GM21390 (cell line): ENCODE results near the gene RPL19.

Experiments used
- ATAC-seq: cut with Tn5 transposase; IDR thresholded peaks from one replicate; pipeline ENCODE4 v1.9.1; 2021; ENCODE audit not compliant: unreplicated experiment

RPL19 gene

GRCh38 chr17:39223907-39224777 is 24.1 kb downstream of the RPL19 start:
- ATAC-seq = no peak

DNA sequence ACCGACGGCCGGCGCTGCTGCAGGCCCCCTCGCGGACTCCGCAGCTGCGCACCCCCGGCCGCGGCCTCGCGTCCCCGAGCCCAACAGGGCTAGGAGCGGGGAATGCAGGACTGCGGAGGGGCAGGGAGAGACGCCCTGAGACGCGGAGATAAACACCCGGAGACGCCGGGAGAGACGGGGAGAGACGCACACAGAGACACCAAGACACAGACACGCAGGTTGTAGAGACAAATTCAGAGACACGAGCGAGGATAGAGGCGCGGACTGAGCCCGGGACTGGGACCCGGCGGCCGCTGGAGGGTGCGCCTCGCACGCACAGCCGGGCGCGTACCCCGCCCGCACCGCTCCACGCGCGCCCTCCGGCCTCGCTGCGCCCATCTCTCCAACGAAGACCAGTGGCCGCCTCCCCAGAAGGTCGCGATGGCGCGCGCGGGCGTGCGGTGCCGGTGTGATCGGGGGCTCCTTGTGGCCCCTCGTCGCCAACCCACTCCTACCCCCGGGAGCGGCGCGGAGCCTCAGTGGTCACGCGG is 24.8 kb downstream of the RPL19 start:
- no peak for ATAC-seq

DNA sequence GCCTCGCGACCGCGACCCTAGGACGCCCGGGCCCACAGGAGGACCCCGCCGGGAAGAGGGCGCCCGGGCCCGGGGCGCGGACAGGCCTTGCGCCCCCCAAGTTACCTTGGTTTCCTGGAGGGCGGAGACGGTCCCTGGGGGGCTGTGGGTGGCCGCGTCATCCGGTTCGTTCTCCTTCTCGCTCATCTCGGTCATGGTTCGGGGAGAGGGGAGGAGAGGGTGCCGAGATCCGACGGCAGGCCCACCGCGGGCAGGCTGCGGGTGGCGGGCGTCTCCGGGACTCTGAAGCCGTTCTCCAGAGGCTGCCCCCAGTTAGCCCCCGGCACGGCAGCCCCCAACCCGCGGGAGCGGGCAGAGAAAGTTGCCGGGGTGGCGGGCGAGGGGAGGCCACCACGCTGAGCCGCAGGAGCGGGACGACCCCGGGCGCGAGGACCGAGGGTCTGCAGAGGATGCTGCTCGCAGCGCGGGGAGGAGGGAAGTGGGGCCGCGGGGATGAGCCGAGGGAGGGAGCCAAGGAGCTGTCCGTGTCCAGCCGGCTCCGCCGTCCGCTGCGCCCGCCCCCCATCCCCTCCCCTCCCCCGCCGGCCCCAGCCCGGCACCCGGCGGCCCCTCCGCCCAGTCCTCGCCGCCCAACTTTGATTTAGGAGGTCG is 25.4 kb downstream of the RPL19 start, which contains the start of gene STAC2:
Gene STAC2 (minus strand): TSS at position 638 of the 651 bp plus-strand sequence. CDS start 443 bp downstream, at position 195.
- no peak for ATAC-seq

GRCh38 chr17:39225959-39226683 is 26.0 kb downstream of the RPL19 start:
- no peak for ATAC-seq

GRCh38 chr17:39227364-39227919 is 27.4 kb downstream of the RPL19 start:
- no peak for ATAC-seq

- ATAC-seq = no peak
Observed at GRCh38 chr17:39229274-39229913, 29.3 kb downstream of the RPL19 start.

GRCh38 chr17:39230361-39230760 is 30.3 kb downstream of the RPL19 start:
- no peak for ATAC-seq

DNA sequence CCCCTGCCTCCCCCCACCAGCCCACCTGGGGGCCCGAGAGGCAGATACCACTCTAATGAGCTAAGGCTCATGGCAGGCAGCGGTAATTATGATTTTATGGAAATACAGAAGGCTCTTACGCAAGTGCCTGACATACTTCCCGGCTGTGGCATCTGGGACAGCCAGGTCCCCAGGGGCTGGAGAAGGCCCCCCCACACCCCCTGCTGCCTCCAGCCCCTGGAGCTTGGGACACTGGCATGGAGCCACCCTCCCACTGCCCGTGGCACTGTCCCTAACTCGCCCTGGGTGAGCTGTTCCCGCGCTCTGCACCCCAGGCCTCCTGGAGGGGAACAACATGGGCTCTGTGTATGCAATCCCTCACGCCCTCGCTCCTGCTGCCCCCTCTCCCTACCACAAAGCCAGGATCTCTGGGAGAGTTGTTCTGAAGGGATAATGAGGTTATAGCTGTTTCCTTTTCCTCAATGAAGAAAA is 31.0 kb downstream of the RPL19 start:
- ATAC-seq = no peak

DNA sequence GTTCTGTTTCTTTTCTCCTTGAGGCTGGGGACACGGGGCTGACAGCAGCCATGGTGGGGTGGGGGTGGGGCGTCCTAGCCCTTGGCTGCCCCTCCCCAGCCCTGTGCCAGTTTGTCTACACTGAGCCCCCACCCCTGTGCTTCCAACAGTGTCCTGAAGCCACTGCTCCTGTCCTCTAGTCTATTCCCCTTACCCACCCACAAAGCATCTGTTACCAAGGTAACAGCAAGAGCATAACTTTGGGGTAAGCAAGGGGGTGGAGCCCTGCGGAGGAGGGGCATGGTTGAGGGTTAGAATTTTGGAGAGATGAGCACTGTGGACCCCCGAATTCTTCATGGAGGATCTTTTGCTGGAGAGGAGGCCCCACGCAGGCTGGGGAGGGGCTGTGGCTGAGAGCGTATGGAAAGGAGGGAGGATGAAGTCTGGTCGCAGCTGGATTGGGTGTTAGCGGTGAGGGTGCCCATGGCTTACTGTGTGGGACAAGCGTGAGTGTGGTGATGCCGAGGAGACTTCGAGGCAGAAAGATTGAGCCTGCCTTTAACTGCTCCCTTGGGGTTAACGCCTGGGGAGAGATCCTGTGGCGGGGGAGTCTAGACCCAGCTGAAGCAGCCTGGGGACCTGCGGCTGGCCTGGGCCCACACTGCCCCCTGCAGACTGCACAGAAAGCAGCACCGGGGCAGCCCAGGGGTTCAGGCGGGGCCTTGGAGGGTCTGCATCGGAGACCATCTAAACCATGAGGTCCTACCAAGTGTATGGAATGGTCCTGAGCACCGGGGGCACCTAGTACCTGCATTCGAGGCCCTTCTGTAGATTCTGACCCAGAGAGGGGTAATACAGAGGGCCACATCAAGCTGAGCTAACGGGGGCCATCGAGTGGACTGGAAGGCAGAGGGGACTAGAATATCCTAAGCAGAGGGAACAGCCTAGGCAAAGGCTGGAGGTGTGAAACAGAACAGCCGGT is 31.8 kb downstream of the RPL19 start:
- no peak for ATAC-seq

DNA sequence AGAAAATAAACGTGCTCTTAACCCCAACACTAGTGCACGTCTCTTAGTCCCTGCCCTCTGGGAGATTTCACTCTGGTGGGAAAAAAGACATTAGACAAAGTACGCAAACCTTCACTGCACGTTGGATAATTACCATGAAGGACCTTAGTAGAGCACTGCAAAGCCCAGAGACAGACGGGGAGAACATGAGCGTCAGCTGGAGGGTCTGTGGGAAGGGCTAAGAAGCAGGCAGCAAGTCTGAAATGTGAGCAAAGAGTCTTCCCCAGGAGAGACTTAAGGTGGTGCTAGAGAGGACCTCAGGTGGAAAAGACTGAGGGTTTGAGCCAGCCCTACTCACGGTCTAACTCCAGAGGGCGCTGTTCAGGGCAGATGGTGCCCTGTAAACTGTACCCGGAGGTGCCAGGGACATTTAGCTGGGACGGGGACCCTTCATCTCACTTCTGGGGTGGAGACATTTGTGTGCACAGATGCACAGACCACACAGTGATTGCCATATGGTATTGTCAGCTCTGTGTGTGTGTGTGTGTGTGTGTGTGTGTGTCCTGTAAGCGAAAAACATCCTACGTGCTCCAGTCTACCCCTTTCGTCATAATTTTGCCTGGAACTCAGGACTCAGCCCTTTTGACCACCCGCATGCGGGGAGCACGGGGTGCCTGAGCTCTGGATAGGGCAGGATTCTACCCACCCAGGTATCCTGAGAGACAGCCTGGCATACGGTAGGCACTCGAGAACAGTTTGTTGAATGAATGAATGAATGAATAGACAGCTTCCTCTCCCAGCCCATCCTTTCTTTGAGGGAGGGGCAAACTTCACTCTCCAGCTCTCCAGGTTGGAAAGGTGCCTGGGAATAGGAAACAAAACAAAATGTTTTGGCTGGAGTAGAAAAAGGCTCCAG is 35.7 kb downstream of the RPL19 start:
- no peak for ATAC-seq

GRCh38 chr17:39236450-39236927 is 36.4 kb downstream of the RPL19 start:
- no peak for ATAC-seq

DNA sequence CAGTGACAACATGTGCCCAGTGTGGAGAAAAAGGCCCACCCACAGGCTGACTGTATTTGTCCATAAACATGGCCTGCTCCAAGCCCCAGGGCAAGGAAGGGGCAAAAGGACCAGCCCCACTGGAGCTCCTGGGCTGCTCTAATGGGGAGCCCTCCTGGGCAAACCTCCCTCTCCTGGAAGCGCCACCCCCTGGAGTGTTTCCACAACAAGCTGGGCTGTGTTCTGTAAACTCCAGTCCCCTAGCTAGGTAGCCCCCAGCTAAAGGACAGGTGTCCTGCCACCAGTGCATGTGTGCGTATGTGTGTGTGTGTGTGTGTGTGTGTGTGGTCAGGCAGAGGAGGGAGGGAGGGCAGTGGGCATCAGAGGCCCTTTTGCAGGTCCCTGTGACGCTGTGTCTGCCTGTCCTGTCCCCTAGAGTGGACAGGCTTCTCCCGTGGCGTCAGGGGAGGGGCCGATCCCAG is 36.9 kb downstream of the RPL19 start:
- ATAC-seq = no peak

DNA sequence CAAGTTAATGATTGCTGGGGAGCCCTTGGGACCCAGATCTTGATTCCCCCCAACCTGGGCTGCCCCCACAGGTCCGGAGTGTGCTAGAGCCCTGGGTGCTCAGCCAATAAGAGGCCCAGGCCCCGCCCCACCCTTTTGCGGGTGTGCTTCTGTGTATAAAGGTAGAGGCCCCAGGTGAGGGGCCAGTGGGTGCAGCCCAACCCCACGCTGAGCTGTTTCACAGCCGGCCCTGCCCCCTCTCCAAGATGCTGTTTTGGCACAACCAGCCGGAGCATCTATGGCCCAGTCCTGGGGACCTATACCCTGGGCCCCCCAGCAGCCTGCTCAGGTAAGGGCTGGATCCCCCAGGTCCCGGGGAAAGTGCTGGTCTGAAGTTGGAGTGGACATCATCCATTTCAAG is 37.5 kb downstream of the RPL19 start:
- ATAC-seq = no peak

DNA sequence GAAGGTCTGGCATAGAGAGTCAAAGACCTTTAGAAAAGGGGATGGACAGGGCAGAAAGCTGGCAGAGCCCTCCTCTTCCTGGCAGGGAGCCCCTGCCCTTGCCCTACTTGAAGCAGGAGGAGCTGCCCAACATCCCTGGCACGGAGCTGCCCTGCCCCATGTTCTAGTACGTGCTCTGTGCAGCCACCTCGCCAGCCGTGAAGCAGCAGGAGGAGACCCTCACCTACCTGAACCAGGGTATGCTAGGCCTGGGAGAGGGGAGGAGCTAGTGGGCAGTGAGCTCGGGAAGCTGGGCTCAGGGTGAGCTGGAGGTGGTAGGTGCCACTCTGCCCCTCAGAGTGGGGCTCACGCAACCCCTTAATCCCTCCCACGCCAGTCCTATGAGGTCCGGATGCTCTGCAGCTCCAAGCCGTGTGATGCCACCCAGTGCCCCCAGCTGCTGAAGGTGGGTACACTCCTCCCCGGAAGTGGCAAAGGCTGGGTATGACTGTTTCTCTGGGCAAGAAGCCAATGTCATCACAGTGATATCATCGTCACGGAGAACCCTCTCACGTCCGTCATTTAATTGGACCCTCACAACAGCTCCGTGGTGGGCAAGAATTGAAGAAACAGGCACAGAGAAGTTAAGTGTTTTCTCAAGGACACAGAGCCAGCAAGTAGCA is 38.4 kb downstream of the RPL19 start:
- no peak for ATAC-seq

- no peak for ATAC-seq
Observed at GRCh38 chr17:39239640-39240314, 39.7 kb downstream of the RPL19 start.

DNA sequence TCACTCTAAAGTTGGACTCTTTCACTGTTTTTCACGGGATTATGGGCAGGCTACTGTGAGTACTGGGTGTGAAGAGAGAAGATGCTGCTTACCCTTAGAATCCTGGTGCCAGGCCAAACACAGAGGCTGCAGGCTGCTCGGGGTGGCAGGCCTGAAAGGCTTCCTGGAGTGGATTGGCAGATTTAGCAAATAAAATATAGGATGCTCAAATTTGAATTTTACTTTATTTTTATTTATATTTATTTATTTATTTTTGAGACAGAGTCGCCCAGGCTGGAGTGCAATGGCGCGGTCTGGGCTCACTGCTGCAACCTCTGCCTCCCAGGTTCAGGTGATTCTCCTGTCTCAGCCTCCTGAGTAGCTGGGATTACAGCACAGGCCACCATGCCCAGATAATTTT is 40.5 kb downstream of the RPL19 start:
- ATAC-seq = no peak

DNA sequence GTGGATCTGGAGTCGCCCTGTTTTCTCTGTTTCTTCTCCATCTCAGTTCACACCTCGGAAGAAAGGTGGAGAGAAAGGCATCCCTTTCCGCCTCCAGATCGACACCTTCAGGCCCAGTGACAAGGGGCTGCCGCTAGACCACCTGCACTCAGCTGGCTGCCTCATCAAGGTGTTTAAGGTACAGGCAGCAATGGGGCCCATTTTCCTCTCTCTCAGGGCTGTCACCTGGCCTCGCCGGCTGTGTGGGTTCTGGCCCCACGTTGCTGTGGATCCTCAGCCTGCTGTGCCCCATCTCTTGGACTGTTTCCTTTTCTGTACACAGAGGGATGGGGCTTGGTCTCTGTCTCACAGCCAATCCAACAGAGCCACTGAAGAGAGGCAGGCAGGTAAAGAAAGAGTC is 43.1 kb downstream of the RPL19 start:
- ATAC-seq = no peak
